Fibroblast of lung (primary cell): ENCODE results near the gene POTEF. TPM values are rescaled to one million over a fixed set of nuclear protein-coding genes. Genes with fewer than 3 reads are reported as not detected.
"Not testable (repeated sequence)": the region's sequence is repeated elsewhere in the genome, so short reads cannot be mapped to it uniquely, and the experiment has no call there.

ENCODE experiments used
- DNase-seq, 2 donors: peaks; one replicate each; pipeline versions ENCODE4 v3.0.0 to v3.0.0-alpha.2; 2010; ENCODE audit warnings: low read depth in 2 of 2
- H2AFZ ChIP-seq: 2 replicates; pipeline ENCODE4 v1.5.1; 2012; ENCODE audit warnings: low read length, control low read depth, inconsistent platforms
- H3K27ac ChIP-seq: 2 replicates; pipeline ENCODE4 v1.5.1; 2011; ENCODE audit warnings: low read length, control low read depth; ENCODE audit not compliant: insufficient read depth
- H3K27me3 ChIP-seq: 2 replicates; pipeline ENCODE4 v1.5.1; 2011; ENCODE audit warnings: mild to moderate bottlenecking, low read length; ENCODE audit not compliant: control insufficient read depth, insufficient read depth
- H3K36me3 ChIP-seq: 2 replicates; pipeline ENCODE4 v1.5.1; 2011; ENCODE audit warnings: low read length; ENCODE audit not compliant: control insufficient read depth, insufficient read depth
- H3K4me1 ChIP-seq: 2 replicates; pipeline ENCODE4 v1.5.1; 2011; ENCODE audit warnings: low read length; ENCODE audit not compliant: control insufficient read depth, insufficient read depth; ENCODE audit errors: extremely low read depth
- H3K4me2 ChIP-seq: 2 replicates; pipeline ENCODE4 v1.5.1; 2011; ENCODE audit warnings: low read length, control low read depth; ENCODE audit not compliant: insufficient read depth; ENCODE audit errors: extremely low read depth
- H3K4me3 ChIP-seq, 4 experiments: fragments of 200-600 bp in 1 of 4; sonication (generic) in 1 of 4; replicated peaks in 1 of 4; 2 replicates each; pipeline ENCODE4 v1.5.1; 2011 to 2016; ENCODE audit warnings: low read length in 4 of 4, low read depth in 3 of 4, mild to moderate bottlenecking in 3 of 4, control low read depth in 2 of 4, inconsistent platforms in 1 of 4, mixed read lengths in 1 of 4; ENCODE audit not compliant: insufficient read depth in 1 of 4; ENCODE audit errors: control extremely low read depth in 1 of 4
- H3K79me2 ChIP-seq: 2 replicates; pipeline ENCODE4 v1.5.1; 2012; ENCODE audit warnings: mild to moderate bottlenecking, low read length, inconsistent platforms; ENCODE audit not compliant: control insufficient read depth, insufficient read depth
- H3K9ac ChIP-seq: 2 replicates; pipeline ENCODE4 v1.5.1; 2011; ENCODE audit warnings: mild to moderate bottlenecking, low read length, control low read depth; ENCODE audit not compliant: insufficient read depth
- H3K9me3 ChIP-seq: 2 replicates; pipeline ENCODE4 v1.5.1; 2012; ENCODE audit warnings: low read depth, low read length; ENCODE audit not compliant: control insufficient read depth, insufficient read depth
- H4K20me1 ChIP-seq: 2 replicates; pipeline ENCODE4 v1.5.1; 2011; ENCODE audit warnings: low read length; ENCODE audit not compliant: control insufficient read depth, insufficient read depth; ENCODE audit errors: extremely low read depth
- polyA plus RNA-seq, 2 donors: library from polyadenylated mRNA; depleted of rRNA in 1 of 2; stranded (reverse) in 1 of 2; unstranded in 1 of 2; fragments of >200 nt; gene quantifications; 2 replicates each; pipeline ENCODE4 v1.2.1, GENCODE V29; 2011 to 2012; ENCODE audit warnings: missing spikeins in 1 of 2
- total RNA-seq: library from RNA; depleted of rRNA; stranded (reverse); fragments of >200 nt; gene quantifications from 2 replicates; pipeline ENCODE4 v1.2.1, GENCODE V29; 2014

POTEF gene
- total and polyA plus RNA-seq, 2 donors (not counting 1 experiment from before 2014, with no cell fraction given) = not detected

DNA sequence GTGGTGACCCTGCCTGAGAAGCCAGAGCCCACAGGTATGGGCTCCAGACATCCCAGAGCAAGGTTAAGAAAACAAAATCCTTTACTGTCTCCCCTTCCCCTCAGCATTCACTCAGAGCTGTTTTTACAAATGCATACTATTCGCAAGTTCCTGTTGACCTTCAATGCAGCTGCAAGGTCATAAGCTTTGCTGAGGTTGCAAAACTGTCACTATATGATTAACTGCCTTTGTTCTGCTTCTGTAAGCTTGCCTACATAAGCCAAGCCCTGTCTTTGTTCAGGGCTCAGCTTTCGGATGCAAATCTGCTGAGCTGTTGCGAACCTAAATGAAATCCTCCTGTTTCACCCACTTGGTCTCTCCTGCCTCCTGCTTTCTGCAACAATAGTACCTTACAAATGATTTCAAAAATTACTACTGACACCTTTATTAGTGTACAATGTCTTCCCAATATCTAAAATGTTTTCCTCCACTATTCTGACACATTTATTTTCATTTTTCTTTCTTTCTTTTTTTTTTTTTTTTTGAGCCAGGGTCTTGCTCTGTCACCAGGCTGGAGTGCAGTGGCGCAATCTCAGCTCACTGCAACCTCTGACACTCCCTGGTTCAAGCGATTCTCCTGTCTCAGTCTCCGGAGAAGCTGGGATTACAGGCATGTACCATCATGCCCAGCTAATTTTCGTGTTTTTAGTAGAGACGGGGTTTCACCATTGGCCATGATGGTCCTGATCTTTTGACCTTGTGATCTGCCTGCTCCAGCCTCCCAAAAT lies 26.2 kb downstream of the POTEF start:
- H4K20me1 ChIP-seq, H3K27me3 ChIP-seq, H3K79me2 ChIP-seq, H3K4me3 ChIP-seq, H3K27ac ChIP-seq, H3K9me3 ChIP-seq, H2AFZ ChIP-seq, H3K9ac ChIP-seq, H3K4me2 ChIP-seq, H3K4me1 ChIP-seq, H3K36me3 ChIP-seq: not testable (repeated sequence)
- peak in 1 of 2 donors; percentile 0 for DNase-seq

DNA sequence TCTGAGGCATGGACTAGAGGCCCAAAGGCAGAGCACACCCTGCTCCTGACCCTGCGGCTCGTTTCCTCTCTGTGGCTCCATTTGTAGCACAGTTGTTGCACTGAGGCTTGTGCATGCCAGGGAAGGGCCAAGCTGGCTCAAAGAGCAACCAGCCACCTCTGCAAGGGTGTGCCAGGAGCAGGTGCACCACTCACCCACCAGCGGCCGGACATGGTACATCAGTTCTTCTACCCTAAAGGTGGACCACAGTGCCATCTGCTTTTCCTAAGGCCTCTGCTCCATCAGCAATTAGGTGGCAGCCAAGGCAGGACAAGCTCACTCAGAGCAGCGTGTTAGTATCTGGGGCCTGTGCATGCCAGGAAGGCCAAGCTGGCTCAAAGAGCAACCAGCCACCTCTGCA lies 66.4 kb downstream of the POTEF start:
- H3K4me2 ChIP-seq, DNase-seq, H3K79me2 ChIP-seq, H4K20me1 ChIP-seq, H3K36me3 ChIP-seq, H3K27me3 ChIP-seq, H3K9me3 ChIP-seq, H3K9ac ChIP-seq, H3K4me1 ChIP-seq, H2AFZ ChIP-seq, H3K27ac ChIP-seq, H3K4me3 ChIP-seq: not testable (repeated sequence)

DNA sequence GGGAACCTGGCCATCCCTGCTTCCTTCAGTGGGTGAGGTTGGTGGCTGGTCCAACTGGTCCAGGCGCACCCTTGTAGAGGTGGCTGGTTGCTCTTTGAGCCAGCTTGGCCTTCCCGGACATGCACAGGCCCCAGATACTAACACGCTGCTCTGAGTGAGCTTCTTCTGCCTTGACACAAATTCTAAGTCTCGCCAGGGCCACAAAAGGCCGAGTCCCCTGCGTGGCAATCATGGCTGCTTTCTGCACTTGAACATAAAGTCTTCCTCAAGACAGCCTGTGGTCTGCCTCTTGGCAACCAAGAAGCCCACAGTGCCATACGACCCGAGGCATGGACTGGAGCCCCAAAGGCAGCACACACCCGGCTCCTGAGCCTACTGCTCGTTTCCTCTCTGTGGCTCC lies 69.0 kb downstream of the POTEF start:
- H3K9ac ChIP-seq, H3K4me3 ChIP-seq, H3K27me3 ChIP-seq, H3K4me2 ChIP-seq, H3K9me3 ChIP-seq, H4K20me1 ChIP-seq, H3K36me3 ChIP-seq, H3K4me1 ChIP-seq, DNase-seq, H3K27ac ChIP-seq, H3K79me2 ChIP-seq, H2AFZ ChIP-seq: not testable (repeated sequence)

DNA sequence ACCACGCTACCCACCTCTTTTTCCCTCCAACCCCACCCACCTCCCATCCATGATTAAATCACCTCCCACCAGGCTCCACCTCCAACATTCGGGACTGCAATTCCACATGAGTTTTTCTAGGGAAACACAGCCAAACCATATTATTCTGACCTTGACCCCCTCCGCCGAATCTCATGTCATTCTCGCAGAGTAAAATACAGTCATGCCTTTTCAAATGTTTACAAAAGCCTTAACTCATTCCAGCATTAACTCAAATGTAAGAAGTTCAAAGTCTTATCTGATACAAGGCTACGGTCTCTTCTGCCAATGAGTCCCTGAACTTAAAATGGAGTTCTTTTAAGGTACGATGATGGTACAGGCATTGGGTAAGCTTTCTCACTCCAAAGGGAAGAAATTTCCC lies 72.7 kb downstream of the POTEF start:
- H3K4me1 ChIP-seq, H3K27ac ChIP-seq, H3K27me3 ChIP-seq, H3K4me2 ChIP-seq, H3K9me3 ChIP-seq, H3K36me3 ChIP-seq, H3K79me2 ChIP-seq, H2AFZ ChIP-seq, H4K20me1 ChIP-seq, H3K4me3 ChIP-seq, DNase-seq, H3K9ac ChIP-seq: not testable (repeated sequence)

DNA sequence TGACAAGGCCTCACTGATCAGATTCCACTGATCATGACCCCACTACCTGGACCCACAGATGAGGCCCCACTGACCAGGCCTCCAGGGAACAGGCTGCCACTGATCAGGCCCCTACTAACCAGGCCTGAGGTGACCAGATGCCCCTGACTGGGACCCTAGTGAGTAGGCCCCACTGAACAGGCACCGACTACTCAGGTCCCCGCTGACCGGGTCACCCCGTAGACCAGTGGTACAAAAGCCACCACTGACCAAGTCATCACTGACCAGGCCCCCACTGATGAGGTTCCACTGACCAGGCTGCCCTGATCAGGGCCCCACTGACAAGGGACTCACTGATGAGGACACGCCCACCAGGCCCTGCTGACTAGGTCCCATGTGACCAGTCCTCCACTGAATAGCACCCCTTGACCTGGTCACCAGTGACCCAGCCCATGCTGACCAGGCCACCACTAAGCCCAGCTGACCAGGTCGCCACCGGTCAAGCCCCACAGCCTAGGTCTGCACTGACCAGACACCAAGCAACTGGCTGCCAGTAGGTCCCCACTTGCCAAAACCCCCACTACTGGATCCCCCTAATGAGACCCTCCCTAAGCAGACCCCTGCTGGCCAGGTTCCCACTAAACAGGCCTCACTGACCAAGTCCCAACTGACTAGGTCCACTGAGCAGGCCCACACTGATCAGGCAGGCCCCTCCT lies 75.7 kb downstream of the POTEF start:
- not testable (repeated sequence) for H3K79me2 ChIP-seq, H3K4me3 ChIP-seq, DNase-seq, H3K9ac ChIP-seq, H3K4me1 ChIP-seq, H2AFZ ChIP-seq, H3K36me3 ChIP-seq, H3K27me3 ChIP-seq, H3K4me2 ChIP-seq, H3K9me3 ChIP-seq, H4K20me1 ChIP-seq, H3K27ac ChIP-seq

DNA sequence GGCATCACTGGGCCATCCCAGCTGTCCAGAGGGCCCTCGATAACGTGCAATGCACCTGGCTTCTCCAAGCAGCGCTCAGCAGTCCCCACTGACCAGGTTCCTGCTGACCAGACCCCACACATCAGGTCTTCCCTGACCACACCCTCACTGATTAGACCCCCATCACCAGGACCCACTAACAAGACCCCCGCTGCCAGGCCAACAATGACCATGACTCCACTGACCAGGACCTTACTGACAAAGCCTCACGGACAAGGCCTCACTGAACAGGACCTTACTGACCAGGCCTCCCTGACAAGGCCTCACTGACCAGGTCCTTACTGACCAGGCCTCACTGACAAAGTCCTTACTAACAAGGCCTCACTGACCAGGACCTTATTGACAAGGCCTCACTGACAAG lies 76.6 kb downstream of the POTEF start:
- not testable (repeated sequence) for H2AFZ ChIP-seq, H3K9me3 ChIP-seq, DNase-seq, H3K4me1 ChIP-seq, H3K4me3 ChIP-seq, H4K20me1 ChIP-seq, H3K27ac ChIP-seq, H3K27me3 ChIP-seq, H3K9ac ChIP-seq, H3K4me2 ChIP-seq, H3K79me2 ChIP-seq, H3K36me3 ChIP-seq

DNA sequence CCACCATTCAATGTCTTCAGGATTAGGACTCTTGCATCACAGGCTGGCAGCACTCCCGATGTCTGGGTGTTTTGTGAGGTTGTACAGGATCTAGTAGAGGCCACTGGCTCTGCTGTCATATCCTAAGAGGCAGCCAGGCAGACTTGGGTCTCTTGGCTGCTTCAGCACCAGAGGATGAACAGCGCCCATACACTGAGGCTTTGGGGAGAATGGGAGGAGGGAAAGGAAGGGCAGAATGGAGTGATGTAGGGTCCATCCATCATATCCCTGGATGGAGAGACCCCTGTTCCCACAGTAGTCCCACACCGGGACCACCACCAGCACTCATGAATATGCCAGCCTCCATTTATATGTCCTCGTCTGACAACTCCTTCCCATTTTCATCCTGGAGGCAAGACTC lies 80.6 kb downstream of the POTEF start:
- not testable (repeated sequence) for H4K20me1 ChIP-seq, H3K9me3 ChIP-seq, H3K4me1 ChIP-seq, H3K27ac ChIP-seq, H3K4me2 ChIP-seq, H3K9ac ChIP-seq, H2AFZ ChIP-seq, H3K79me2 ChIP-seq, H3K36me3 ChIP-seq, H3K4me3 ChIP-seq, H3K27me3 ChIP-seq, DNase-seq
